OCI-LY1 (cell line): ENCODE results near the gene NPAS3.

Source experiments
- CTCF ChIP-seq: fragments of 200-600 bp; sonication (generic), shearing (Covaris generic); IDR thresholded peaks from 2 replicates; pipeline ENCODE4 v1.5.1; 2017; ENCODE audit warnings: mild to moderate bottlenecking, antibody characterized with exemption, low read length, moderate library complexity, mixed read lengths
- EZH2 ChIP-seq: fragments of 200-600 bp; sonication (generic), shearing (Covaris generic); IDR thresholded peaks from 2 replicates; pipeline ENCODE4 v1.8.0; 2017; ENCODE audit warnings: borderline replicate concordance, mixed run types, mild to moderate bottlenecking, antibody characterized with exemption, low read length, moderate library complexity, mixed read lengths

- no peak for TF ChIP-seq CTCF
- TF ChIP-seq EZH2: no peak
Measured at GRCh38 chr14:33700052-33700451, 761.4 kb downstream of the NPAS3 start.
